H1 (cell line): ENCODE results near the gene FBLN5. TPM values are rescaled to one million over a fixed set of nuclear protein-coding genes. Genes with fewer than 3 reads are reported as not detected.

Experiments
- CTCF ChIA-PET: fragments of 300-600 bp; sonication (Branson Sonifier 250); formaldehyde crosslinking; loops from one replicate; lab custom pipeline; 2021; ENCODE audit not compliant: partially characterized antibody; lab: Charles Lee
- POLR2A ChIA-PET: fragments of 300-600 bp; sonication (Branson Sonifier 250); formaldehyde crosslinking; loops from one replicate; lab custom pipeline; 2021; ENCODE audit warnings: inconsistent platforms; ENCODE audit not compliant: partially characterized antibody; lab: Charles Lee
- DNase-seq, 2 experiments: peaks; one replicate each; pipeline versions ENCODE4 v3.0.0 to v3.0.0-alpha.2; 2010 to 2022; ENCODE audit warnings: low spot score in 2 of 2, low read depth in 1 of 2, mixed read lengths in 1 of 2
- FAIRE-seq: peaks from 2 replicates; lab custom pipeline; 2011; peaks lifted over from hg19 to GRCh38; lab: Jason Lieb, UNC
- H2AFZ ChIP-seq: 2 replicates; pipeline ENCODE4 v1.8.1; 2012; ENCODE audit warnings: low read length, inconsistent platforms
- H2AK5ac ChIP-seq: 2 replicates; pipeline ENCODE4 v1.6.1; 2013; ENCODE audit warnings: low read depth, low read length
- H2BK120ac ChIP-seq: replicated peaks from 2 replicates; pipeline ENCODE3; 2013; ENCODE audit warnings: low read depth, low read length, inconsistent platforms
- H2BK12ac ChIP-seq: 2 replicates; pipeline ENCODE4 v1.6.1; 2013; ENCODE audit warnings: low read depth, low read length
- H2BK15ac ChIP-seq: 2 replicates; pipeline ENCODE4 v1.6.1; 2013; ENCODE audit warnings: low read length
- H2BK20ac ChIP-seq: 2 replicates; pipeline ENCODE4 v1.6.1; 2013; ENCODE audit warnings: low read length
- H2BK5ac ChIP-seq: 2 replicates; pipeline ENCODE4 v1.6.1; 2013; ENCODE audit warnings: low read depth, low read length
- H3K14ac ChIP-seq: 2 replicates; pipeline ENCODE4 v1.6.1; 2013; ENCODE audit warnings: inconsistent platforms; ENCODE audit not compliant: insufficient read length
- H3K18ac ChIP-seq: 2 replicates; pipeline ENCODE4 v1.6.1; 2013; ENCODE audit warnings: low read length; ENCODE audit errors: extremely low read depth
- H3K23ac ChIP-seq: 2 replicates; pipeline ENCODE4 v1.6.1; 2013; ENCODE audit warnings: inconsistent platforms; ENCODE audit not compliant: insufficient read length
- H3K23me2 ChIP-seq: 2 replicates; pipeline ENCODE4 v1.6.1; 2013; ENCODE audit warnings: low read depth, low read length
- H3K27ac ChIP-seq: 2 replicates; pipeline ENCODE4 v1.6.1; 2011; ENCODE audit warnings: low read depth, low read length, inconsistent platforms
- H3K27me3 ChIP-seq, 4 experiments: replicated peaks in 1 of 4; 1 replicate in 1 of 4; 2 replicates in 3 of 4; pipeline versions ENCODE4 v1.6.1 to v1.8.1; 2011 to 2013; ENCODE audit warnings: low read length in 3 of 4, mild to moderate bottlenecking in 3 of 4, inconsistent platforms in 2 of 4, mixed read lengths in 2 of 4, moderate library complexity in 1 of 4; ENCODE audit not compliant: control insufficient read depth in 3 of 4, insufficient read depth in 3 of 4; ENCODE audit errors: extremely low read depth in 1 of 4
- H3K36me3 ChIP-seq, 4 experiments: 2 replicates each; pipeline versions ENCODE4 v1.6.1 to v1.8.1; 2011 to 2013; ENCODE audit warnings: mild to moderate bottlenecking in 4 of 4, low read length in 3 of 4, moderate library complexity in 2 of 4, control low read depth in 1 of 4, inconsistent platforms in 1 of 4; ENCODE audit not compliant: insufficient read depth in 4 of 4, control insufficient read depth in 2 of 4
- H3K4ac ChIP-seq: replicated peaks from 2 replicates; pipeline ENCODE3; 2013; ENCODE audit warnings: low read length, low read depth, mixed read lengths, inconsistent platforms; ENCODE audit not compliant: insufficient read length
- H3K4me1 ChIP-seq, 4 experiments: replicated peaks in 1 of 4; 1 replicate in 1 of 4; 2 replicates in 3 of 4; pipeline versions ENCODE4 v1.6.1 to v1.8.1; 2011 to 2013; ENCODE audit warnings: low read length in 3 of 4, inconsistent platforms in 2 of 4, mixed read lengths in 1 of 4; ENCODE audit not compliant: insufficient read depth in 4 of 4, control insufficient read depth in 3 of 4
- H3K4me2 ChIP-seq, 2 experiments: 2 replicates each; pipeline versions ENCODE4 v1.6.1 to v1.8.1; 2011 to 2013; ENCODE audit warnings: low read depth in 2 of 2, low read length in 2 of 2, control low read depth in 1 of 2, inconsistent platforms in 1 of 2, mild to moderate bottlenecking in 1 of 2; ENCODE audit not compliant: insufficient read depth in 1 of 2
- H3K4me3 ChIP-seq, 4 experiments: fragments of 200-600, 300-600 bp in 1 of 4; sonication (generic), shearing (Covaris generic), sonication (Bioruptor Twin) in 1 of 4; 2 replicates each; pipeline versions ENCODE4 v1.5.1 to v1.8.1; 2011 to 2016; ENCODE audit warnings: low read length in 4 of 4, low read depth in 3 of 4, control low read depth in 2 of 4, inconsistent platforms in 2 of 4, mild to moderate bottlenecking in 2 of 4, mixed read lengths in 1 of 4, moderate library complexity in 1 of 4; ENCODE audit not compliant: insufficient read depth in 2 of 4; ENCODE audit errors: extremely low read depth in 1 of 4
- H3K56ac ChIP-seq: replicated peaks from 2 replicates; pipeline ENCODE3; 2013; ENCODE audit warnings: low read depth, mild to moderate bottlenecking, mixed read lengths, low read length, inconsistent platforms; ENCODE audit not compliant: insufficient read length
- H3K79me1 ChIP-seq: 2 replicates; pipeline ENCODE4 v1.6.1; 2013; ENCODE audit warnings: low read depth, low read length, control low read depth
- H3K79me2 ChIP-seq, 2 experiments: 2 replicates each; pipeline versions ENCODE4 v1.6.1 to v1.8.1; 2012 to 2013; ENCODE audit warnings: low read length in 2 of 2, mild to moderate bottlenecking in 2 of 2, inconsistent platforms in 1 of 2; ENCODE audit not compliant: insufficient read depth in 2 of 2, control insufficient read depth in 1 of 2
- H3K9ac ChIP-seq, 4 experiments: replicated peaks in 1 of 4; 1 replicate in 1 of 4; 2 replicates in 3 of 4; pipeline versions ENCODE4 v1.6.1 to v1.8.1; 2011 to 2013; ENCODE audit warnings: low read depth in 3 of 4, low read length in 3 of 4, control low read depth in 2 of 4, mild to moderate bottlenecking in 2 of 4, moderate library complexity in 2 of 4, inconsistent platforms in 1 of 4; ENCODE audit errors: extremely low read depth in 1 of 4
- H3K9me3 ChIP-seq, 2 experiments: 2 replicates each; pipeline versions ENCODE4 v1.6.1 to v1.8.1; 2012 to 2013; ENCODE audit warnings: mild to moderate bottlenecking in 2 of 2, moderate library complexity in 2 of 2, control low read depth in 1 of 2, inconsistent platforms in 1 of 2, low read depth in 1 of 2, low read length in 1 of 2, mixed read lengths in 1 of 2; ENCODE audit not compliant: insufficient read depth in 2 of 2
- H4K20me1 ChIP-seq, 2 experiments: replicated peaks in 1 of 2; 2 replicates each; pipeline versions ENCODE3 to v1.8.1; 2011 to 2013; ENCODE audit warnings: inconsistent platforms in 2 of 2, low read length in 2 of 2, mild to moderate bottlenecking in 1 of 2; ENCODE audit not compliant: insufficient read depth in 2 of 2, control insufficient read depth in 1 of 2
- H4K5ac ChIP-seq: 2 replicates; pipeline ENCODE4 v1.6.1; 2013; ENCODE audit warnings: low read length, low read depth, mixed read lengths, inconsistent platforms; ENCODE audit not compliant: insufficient read length
- H4K8ac ChIP-seq: 2 replicates; pipeline ENCODE4 v1.8.0; 2013; ENCODE audit warnings: mild to moderate bottlenecking, moderate library complexity, low read length, inconsistent platforms; ENCODE audit not compliant: insufficient read depth; ENCODE audit errors: extremely low read depth
- H4K91ac ChIP-seq: replicated peaks from 2 replicates; pipeline ENCODE3; 2013; ENCODE audit warnings: low read length, mixed read lengths, inconsistent platforms; ENCODE audit not compliant: insufficient read length
- CTCF ChIP-seq, 3 experiments: IDR thresholded peaks; 1 replicate in 2 of 3; 2 replicates in 1 of 3; pipeline versions ENCODE4 v1.5.1 to v1.6.1; 2011; ENCODE audit warnings: low read length in 3 of 3, mild to moderate bottlenecking in 3 of 3, inconsistent platforms in 2 of 3, low read depth in 1 of 3, moderate library complexity in 1 of 3; ENCODE audit not compliant: insufficient read depth in 1 of 3; ENCODE audit errors: control extremely low read depth in 1 of 3
- GABPA ChIP-seq: IDR thresholded peaks from 2 replicates; pipeline ENCODE4 v1.6.1; 2011; ENCODE audit warnings: mild to moderate bottlenecking, low read length, moderate library complexity, borderline replicate concordance; ENCODE audit not compliant: insufficient read depth
- KDM5A ChIP-seq: fragments of 200-600 bp; IDR thresholded peaks from 2 replicates; pipeline ENCODE4 v1.7.1; 2012; ENCODE audit warnings: mild to moderate bottlenecking, low read length, inconsistent platforms, mixed read lengths
- SIN3A ChIP-seq, 2 experiments: IDR thresholded peaks in 1 of 2; conservative IDR thresholded peaks in 1 of 2; 2 replicates each; pipeline ENCODE4 v1.6.1; 2011 to 2012; ENCODE audit warnings: low read length in 2 of 2, improper control_type of control experiment in 1 of 2, low read depth in 1 of 2, mild to moderate bottlenecking in 1 of 2
- SIRT6 ChIP-seq: IDR thresholded peaks from one replicate; pipeline ENCODE4 v1.7.1; 2012; ENCODE audit warnings: low read length, inconsistent platforms
- WGBS, 2 experiments: shearing (Covaris generic) in 1 of 2; methylation state at CpG; one replicate each; pipeline versions ENCODE4 v1.1.6 to v1.1.7; 2013 to 2015; ENCODE audit warnings: low lambda C conversion rate in 2 of 2, mixed read lengths in 2 of 2, inconsistent platforms in 1 of 2, low coverage in 1 of 2, missing lambda C conversion rate in 1 of 2; ENCODE audit not compliant: insufficient replicate concordance in 2 of 2, insufficient coverage in 1 of 2, insufficient read length in 1 of 2; ENCODE audit errors: extremely low coverage in 1 of 2, missing lambda C conversion rate in 1 of 2; 5-methylcytosine and 5-hydroxymethylcytosine counted together
- polyA plus RNA-seq, 7 experiments: library from polyadenylated mRNA; depleted of rRNA in 3 of 7; stranded (reverse) in 5 of 7; unstranded in 2 of 7; fragments of >200 nt in 5 of 7; fragments of 200-250 nt in 2 of 7; gene quantifications; 1 replicate in 5 of 7; 2 replicates in 1 of 7; 4 replicates in 1 of 7; pipeline versions ENCODE4 v1.2.1 to v1.2.3, GENCODE V29; 2011 to 2013; ENCODE audit warnings: missing spikeins in 2 of 7, mixed read lengths in 2 of 7
- total RNA-seq: library from RNA; stranded (reverse); fragmentation: NEBNext Ultra II Directional; extraction: Animal tissue kit (Norgen Biotek cat#: 25700); gene quantifications from 2 replicates; pipeline ENCODE4 v1.2.1, GENCODE V29; 2021

Gene FBLN5
- total and polyA plus RNA-seq, 2 of the 8 experiments (the other 6 are each of a cell fraction or from before 2014, with no cell fraction given) = 0.88 to 3.5 TPM

- H3K36me3 ChIP-seq = peaks cover 5 to 40% (median 9%) of the 10 kb centered on the region in 4 experiments; a peak in 7 of 8 replicates
- H2BK20ac ChIP-seq = no peak overlapping the region
- H2AK5ac ChIP-seq = no peak overlapping the region
- H3K4ac ChIP-seq = no peak overlapping the region
- no peak overlapping the region for H3K9ac ChIP-seq
- H4K8ac ChIP-seq = no peak overlapping the region
- H3K9me3 ChIP-seq = no peaks in the 10 kb centered on the region
- H4K5ac ChIP-seq = no peak overlapping the region
- no peak overlapping the region for H2BK120ac ChIP-seq
- ChIA-PET POLR2A (no interaction called here), CTCF (no interaction called here)
- no peaks in the 10 kb centered on the region for H4K20me1 ChIP-seq
- no peak overlapping the region for H2AFZ ChIP-seq
- FAIRE-seq (no peak), DNase-seq (no peak)
- H3K79me2 ChIP-seq = no peaks in the 10 kb centered on the region
- no peak overlapping the region for H3K14ac ChIP-seq
- no peak overlapping the region for H3K27ac ChIP-seq
- H3K4me2 ChIP-seq = no peak overlapping the region
- H3K56ac ChIP-seq = no peak overlapping the region
- no peak overlapping the region for H4K91ac ChIP-seq
- WGBS, 2 experiments = 96% methylated on average over 2 of the region's 2 CpGs; no CpG with 5 or more reads in 1 of the 2 experiments
- no peak overlapping the region for H3K23ac ChIP-seq
- H3K27me3 ChIP-seq = no peaks in the 10 kb centered on the region
- no peak overlapping the region for H3K18ac ChIP-seq
- no peak overlapping the region for H3K4me3 ChIP-seq
- H3K23me2 ChIP-seq = no peaks in the 10 kb centered on the region
- H2BK12ac ChIP-seq = no peak overlapping the region
- H2BK15ac ChIP-seq = no peak overlapping the region
- no peaks in the 10 kb centered on the region for H3K79me1 ChIP-seq
- no peaks in the 10 kb centered on the region for H3K4me1 ChIP-seq
- no peak overlapping the region for H2BK5ac ChIP-seq
- TF ChIP-seq CTCF (IDR thresholded peaks at IDR 0.05; ENCODE audit: control extremely low read depth in 1 of 3, insufficient read depth in 1 of 3, low read depth in 1 of 3, low read length in 3 of 3) (no peak), SIRT6 (no peak), GABPA (no peak), SIN3A (conservative IDR thresholded peaks at IDR 0.05 in 1 of 2, IDR thresholded peaks at IDR 0.05 in 1 of 2; ENCODE audit: low read depth in 1 of 2, low read length in 2 of 2) (no peak), KDM5A (no peak)
Observed at GRCh38 chr14:91971188-91971778, 23.8 kb upstream of the FBLN5 start.
